ENCODE results near the gene JMJD7.

GRCh38 chr15:41842229-41842628, 14.3 kb downstream of the JMJD7 start:
- TF ChIP-seq, protein P1, sequence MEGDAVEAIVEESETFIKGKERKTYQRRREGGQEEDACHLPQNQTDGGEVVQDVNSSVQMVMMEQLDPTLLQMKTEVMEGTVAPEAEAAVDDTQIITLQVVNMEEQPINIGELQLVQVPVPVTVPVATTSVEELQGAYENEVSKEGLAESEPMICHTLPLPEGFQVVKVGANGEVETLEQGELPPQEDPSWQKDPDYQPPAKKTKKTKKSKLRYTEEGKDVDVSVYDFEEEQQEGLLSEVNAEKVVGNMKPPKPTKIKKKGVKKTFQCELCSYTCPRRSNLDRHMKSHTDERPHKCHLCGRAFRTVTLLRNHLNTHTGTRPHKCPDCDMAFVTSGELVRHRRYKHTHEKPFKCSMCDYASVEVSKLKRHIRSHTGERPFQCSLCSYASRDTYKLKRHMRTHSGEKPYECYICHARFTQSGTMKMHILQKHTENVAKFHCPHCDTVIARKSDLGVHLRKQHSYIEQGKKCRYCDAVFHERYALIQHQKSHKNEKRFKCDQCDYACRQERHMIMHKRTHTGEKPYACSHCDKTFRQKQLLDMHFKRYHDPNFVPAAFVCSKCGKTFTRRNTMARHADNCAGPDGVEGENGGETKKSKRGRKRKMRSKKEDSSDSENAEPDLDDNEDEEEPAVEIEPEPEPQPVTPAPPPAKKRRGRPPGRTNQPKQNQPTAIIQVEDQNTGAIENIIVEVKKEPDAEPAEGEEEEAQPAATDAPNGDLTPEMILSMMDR (IDR thresholded peaks at IDR 0.05 in 8 of 11, conservative IDR thresholded peaks at IDR 0.05 in 3 of 11) = no peak
- TF ChIP-seq POLR2A (IDR thresholded peaks at IDR 0.05) = no peak
